Smooth muscle cell (in vitro differentiated cells): ENCODE results near the gene DUOXA2. TPM values are rescaled to one million over a fixed set of nuclear protein-coding genes. Genes with fewer than 3 reads are reported as not detected.

ENCODE experiments used
- DNase-seq: peaks from one replicate; lab custom pipeline; 2025; ENCODE audit not compliant: unreplicated experiment; lab: John Stamatoyannopoulos, UW
- H2AFZ ChIP-seq: fragments of 200-600 bp; sonication (generic); 2 replicates; pipeline ENCODE4 v1.6.0; 2016; ENCODE audit warnings: antibody characterized with exemption, low read depth, mild to moderate bottlenecking
- H3F3A ChIP-seq: fragments of 200-600 bp; sonication (generic); 2 replicates; pipeline ENCODE4 v1.6.0; 2017; ENCODE audit warnings: antibody characterized with exemption, low read depth
- H3K27ac ChIP-seq: fragments of 200-600 bp; sonication (generic); 2 replicates; pipeline ENCODE4 v1.5.1; 2016; ENCODE audit warnings: low read depth, mild to moderate bottlenecking
- H3K27me3 ChIP-seq: fragments of 200-600 bp; sonication (generic); 2 replicates; pipeline ENCODE4 v1.6.1; 2016; ENCODE audit warnings: low read depth, mild to moderate bottlenecking
- H3K36me3 ChIP-seq: fragments of 200-600 bp; sonication (generic); 2 replicates; pipeline ENCODE4 v1.5.1; 2016; ENCODE audit warnings: low read depth
- H3K4me1 ChIP-seq: fragments of 200-600 bp; sonication (generic); 2 replicates; pipeline ENCODE4 v1.5.1; 2016; ENCODE audit warnings: low read depth
- H3K4me2 ChIP-seq: fragments of 200-600 bp; sonication (generic); 2 replicates; pipeline ENCODE4 v1.6.0; 2016; ENCODE audit warnings: mild to moderate bottlenecking
- H3K4me3 ChIP-seq: fragments of 200-600 bp; sonication (generic); 2 replicates; pipeline ENCODE4 v1.5.1; 2016; ENCODE audit warnings: mild to moderate bottlenecking
- H3K79me2 ChIP-seq: fragments of 200-600 bp; sonication (generic); 2 replicates; pipeline ENCODE4 v1.6.0; 2016; ENCODE audit warnings: low read depth, mild to moderate bottlenecking
- H3K9ac ChIP-seq: fragments of 200-600 bp; sonication (generic); 2 replicates; pipeline ENCODE4 v1.6.0; 2016; ENCODE audit warnings: low read depth
- H3K9me3 ChIP-seq: fragments of 200-600 bp; sonication (generic); replicated peaks from 2 replicates; pipeline ENCODE4 v1.5.1; 2016; ENCODE audit warnings: low read depth
- H4K20me1 ChIP-seq: fragments of 200-600 bp; sonication (generic); 2 replicates; pipeline ENCODE4 v1.6.0; 2016; ENCODE audit warnings: low read depth
- CTCF ChIP-seq: fragments of 200-600 bp; sonication (generic); IDR thresholded peaks from 2 replicates; pipeline ENCODE4 v1.5.1; 2017; ENCODE audit warnings: borderline replicate concordance, mild to moderate bottlenecking, antibody characterized with exemption; ENCODE audit not compliant: insufficient read depth, poor library complexity, severe bottlenecking
- WGBS: methylation state at CpG from one replicate; pipeline ENCODE4 v1.1.7; 2016; ENCODE audit warnings: low lambda C conversion rate; 5-methylcytosine and 5-hydroxymethylcytosine counted together
- polyA plus RNA-seq: library from polyadenylated mRNA; unstranded; fragments of >200 nt; fragmentation: Nextera tagmentation; extraction: Ambion mirVana; gene quantifications from 2 replicates; pipeline ENCODE4 v1.2.1, GENCODE V29; 2016
- total RNA-seq: library from RNA; depleted of rRNA; stranded (reverse); fragments of >200 nt; gene quantifications from 2 replicates; pipeline ENCODE4 v1.2.3, GENCODE V29; 2014

Gene DUOXA2
- total and polyA plus RNA-seq, 2 experiments from 2014 or later = not detected

GRCh38 chr15:45087513-45087912 lies 26.6 kb upstream of the DUOXA2 start:
- WGBS = 54% methylated on average over 1 of the region's 1 CpG
- H3K27ac ChIP-seq = no peak overlapping the region
- no peak overlapping the region for H3K9ac ChIP-seq
- no peak for TF ChIP-seq CTCF
- H3K79me2 ChIP-seq = no peaks in the 10 kb centered on the region
- H3K4me2 ChIP-seq = no peak overlapping the region
- no peak overlapping the region for H2AFZ ChIP-seq
- peaks cover 11% of the 10 kb centered on the region for H3K27me3 ChIP-seq
- H3K4me1 ChIP-seq = no peaks in the 10 kb centered on the region
- peaks cover 4% of the 10 kb centered on the region for H4K20me1 ChIP-seq
- no peaks in the 10 kb centered on the region for H3K9me3 ChIP-seq
- no peak for DNase-seq
- H3K4me3 ChIP-seq = no peak overlapping the region
- no peaks in the 10 kb centered on the region for H3K36me3 ChIP-seq
- no peaks in the 10 kb centered on the region for H3F3A ChIP-seq

GRCh38 chr15:45088801-45089711 lies 25.1 kb upstream of the DUOXA2 start:
- peak overlapping the region; percentile 96 for H3K27ac ChIP-seq
- no peak for TF ChIP-seq CTCF
- no peaks in the 10 kb centered on the region for H3K4me1 ChIP-seq
- no peaks in the 10 kb centered on the region for H3K79me2 ChIP-seq
- H3F3A ChIP-seq = no peaks in the 10 kb centered on the region
- no peaks in the 10 kb centered on the region for H3K9me3 ChIP-seq
- H3K27me3 ChIP-seq = peaks cover 11% of the 10 kb centered on the region
- no peak overlapping the region for H3K4me3 ChIP-seq
- H3K4me2 ChIP-seq = peak overlapping the region; percentile 56
- no peak for DNase-seq
- peaks cover 4% of the 10 kb centered on the region for H4K20me1 ChIP-seq
- no peaks in the 10 kb centered on the region for H3K36me3 ChIP-seq
- H2AFZ ChIP-seq = no peak overlapping the region
- WGBS = 15% methylated on average over 10 of the region's 10 CpGs
- peak overlapping the region; percentile 75 for H3K9ac ChIP-seq

- no peak for DNase-seq
- H3K4me1 ChIP-seq = no peaks in the 10 kb centered on the region
- H3K9ac ChIP-seq = peak overlapping the region; percentile 75
- 20% methylated on average over 3 of the region's 3 CpGs for WGBS
- no peak for TF ChIP-seq CTCF
- H3K9me3 ChIP-seq = no peaks in the 10 kb centered on the region
- H4K20me1 ChIP-seq = peaks cover 4% of the 10 kb centered on the region
- H3K79me2 ChIP-seq = no peaks in the 10 kb centered on the region
- peak overlapping the region; percentile 96 for H3K27ac ChIP-seq
- no peaks in the 10 kb centered on the region for H3K36me3 ChIP-seq
- peak overlapping the region; percentile 50 for H3K4me2 ChIP-seq
- H3K4me3 ChIP-seq = no peak overlapping the region
- H3K27me3 ChIP-seq = peaks cover 6% of the 10 kb centered on the region
- H2AFZ ChIP-seq = no peak overlapping the region
- H3F3A ChIP-seq = no peaks in the 10 kb centered on the region
Observed at GRCh38 chr15:45089712-45090373, 24.3 kb upstream of the DUOXA2 start.
